HepG2 (cell line): ENCODE data around the gene SMIM41. TPM values are rescaled to one million over a fixed set of nuclear protein-coding genes. Genes with fewer than 3 reads are reported as not detected.

ENCODE experiments used
- ATAC-seq: fragments of 200-7000 bp; cut with Tn5 transposase; 3 replicates; pipeline ENCODE4 v1.9.1; 2020; ENCODE audit warnings: mild to moderate bottlenecking, moderate library complexity
- BruUV-seq: library from RNA; stranded (reverse); fragments of 400-500 nt; replicated peaks from 2 replicates; lab custom pipeline; 2021; lab: Mats Ljungman, UMichigan
- CTCF ChIA-PET: fragments of 300-600 bp; formaldehyde crosslinking; extraction: SDS; loops from one replicate; lab custom pipeline; 2021; ENCODE audit warnings: low total read pairs, inconsistent platforms, low intra/inter-chr PET ratio; lab: Yijun Ruan, JAX
- POLR2A ChIA-PET: fragments of 350-600 bp; sonication (Branson Sonifier 250); formaldehyde crosslinking; loops from one replicate; lab custom pipeline; 2020; ENCODE audit warnings: antibody characterized with exemption, inconsistent platforms; lab: Yijun Ruan, JAX
- DNase-seq: peaks from one replicate; pipeline ENCODE4 v3.0.0-alpha.2; 2015; ENCODE audit warnings: low spot score
- FAIRE-seq: peaks from 3 replicates; lab custom pipeline; 2011; peaks lifted over from hg19 to GRCh38; lab: Jason Lieb, UNC
- H2AFZ ChIP-seq: one replicate; pipeline ENCODE4 v1.6.1; 2011; ENCODE audit warnings: low read length, inconsistent platforms
- H3K27ac ChIP-seq: fragments of 300-600 bp; 3 replicates; pipeline ENCODE4 v1.8.0; 2011; ENCODE audit warnings: mixed run types, mild to moderate bottlenecking, mixed read lengths, low read length, inconsistent platforms; ENCODE audit not compliant: insufficient read depth; ENCODE audit errors: extremely low read length
- H3K27me3 ChIP-seq, 2 experiments: fragments of 200-600 bp in 1 of 2; 2 replicates in 1 of 2; 3 replicates in 1 of 2; pipeline versions ENCODE4 v1.6.0 to v1.8.0; 2011; ENCODE audit warnings: low read length in 2 of 2, mild to moderate bottlenecking in 2 of 2, moderate library complexity in 2 of 2, inconsistent platforms in 1 of 2; ENCODE audit not compliant: insufficient read depth in 2 of 2, control insufficient read depth in 1 of 2
- H3K36me3 ChIP-seq, 2 experiments: fragments of 200-600 bp in 1 of 2; replicated peaks in 1 of 2; 2 replicates in 1 of 2; 3 replicates in 1 of 2; pipeline versions ENCODE4 v1.5.1 to v1.8.0; 2011; ENCODE audit warnings: low read length in 2 of 2, inconsistent platforms in 1 of 2; ENCODE audit not compliant: insufficient read depth in 2 of 2, control insufficient read depth in 1 of 2
- H3K4me1 ChIP-seq: 2 replicates; pipeline ENCODE4 v1.5.1; 2012; ENCODE audit warnings: low read length, inconsistent platforms; ENCODE audit not compliant: insufficient read depth
- H3K4me2 ChIP-seq: 2 replicates; pipeline ENCODE4 v1.6.0; 2011; ENCODE audit warnings: low read depth, low read length, inconsistent platforms
- H3K4me3 ChIP-seq, 3 experiments: fragments of 200-600 bp in 1 of 3; sonication (generic), shearing (Covaris generic) in 1 of 3; replicated peaks in 1 of 3; 2 replicates each; pipeline ENCODE4 v1.5.1; 2011 to 2016; ENCODE audit warnings: low read length in 3 of 3, inconsistent platforms in 2 of 3, low read depth in 2 of 3, mild to moderate bottlenecking in 2 of 3, control low read depth in 1 of 3, mixed read lengths in 1 of 3; ENCODE audit not compliant: insufficient read depth in 1 of 3
- H3K79me2 ChIP-seq: one replicate; pipeline ENCODE4 v1.6.1; 2011; ENCODE audit warnings: low read length, inconsistent platforms; ENCODE audit not compliant: insufficient read depth
- H3K9ac ChIP-seq: 2 replicates; pipeline ENCODE4 v1.6.0; 2011; ENCODE audit warnings: mild to moderate bottlenecking, low read depth, low read length, inconsistent platforms; ENCODE audit not compliant: insufficient read depth
- H3K9me3 ChIP-seq: 2 replicates; pipeline ENCODE4 v1.5.1; 2012; ENCODE audit warnings: mild to moderate bottlenecking, low read length
- H4K20me1 ChIP-seq: 2 replicates; pipeline ENCODE4 v1.6.0; 2011; ENCODE audit warnings: inconsistent platforms, mild to moderate bottlenecking, low read length, moderate library complexity; ENCODE audit not compliant: insufficient read depth
- CC2D1A ChIP-seq: sonication (generic); formaldehyde crosslinking; IDR thresholded peaks from 2 replicates; pipeline ENCODE4 v1.8.1; 2023; ENCODE audit warnings: mild to moderate bottlenecking, missing genetic modification reagents
- JDP2 ChIP-seq: sonication (generic); formaldehyde crosslinking; IDR thresholded peaks from 2 replicates; pipeline ENCODE4 v1.8.1; 2022; ENCODE audit warnings: missing genetic modification reagents, borderline replicate concordance
- RAD21 ChIP-seq: fragments of 450-650 bp; formaldehyde crosslinking; IDR thresholded peaks from 2 replicates; pipeline ENCODE4 v1.5.0; 2020; ENCODE audit warnings: mild to moderate bottlenecking
- SMC3 ChIP-seq: IDR thresholded peaks from 2 replicates; pipeline ENCODE4 v1.6.1; 2011; ENCODE audit warnings: low read length, improper control_type of control experiment
- STAG1 ChIP-seq: sonication (generic); formaldehyde crosslinking; IDR thresholded peaks from 2 replicates; pipeline ENCODE4 v1.4.0; 2020; ENCODE audit warnings: missing genetic modification reagents
- TEAD3 ChIP-seq: optimal IDR thresholded peaks from 2 replicates; pipeline ENCODE3; 2016; ENCODE audit warnings: borderline replicate concordance
- XRCC5 ChIP-seq: fragments of 200-400 bp; formaldehyde crosslinking; optimal IDR thresholded peaks from 2 replicates; pipeline ENCODE3; 2017; ENCODE audit warnings: mild to moderate bottlenecking, low read length
- ZBTB1 ChIP-seq: sonication (generic); formaldehyde crosslinking; IDR thresholded peaks from 2 replicates; pipeline ENCODE4 v1.4.0; 2020; ENCODE audit warnings: missing genetic modification reagents, borderline replicate concordance
- ZEB1 ChIP-seq: IDR thresholded peaks from 2 replicates; pipeline ENCODE4 v1.6.1; 2012; ENCODE audit warnings: mild to moderate bottlenecking, low read depth, inconsistent platforms; ENCODE audit not compliant: insufficient replicate concordance
- ZNF143 ChIP-seq: sonication (generic); formaldehyde crosslinking; IDR thresholded peaks from 2 replicates; pipeline ENCODE4 v1.4.0; 2020; ENCODE audit warnings: missing genetic modification reagents
- WGBS: methylation state at CpG from one replicate; pipeline ENCODE4 v1.1.6; 2017; ENCODE audit warnings: low lambda C conversion rate; 5-methylcytosine and 5-hydroxymethylcytosine counted together
- in situ Hi-C: cut with HindIII; loops from 2 replicates; pipeline ENCODE4 v1.10.0; 2017; ENCODE audit warnings: low pct_unique_long_range_greater_than_20kb; ENCODE audit not compliant: extremely low pct_ligation_motif_present
- intact Hi-C: fragments of 100-400 bp; cut with micrococcal nuclease; formaldehyde crosslinking; loops from one replicate; pipeline ENCODE4 v1.10.0; 2022; ENCODE audit not compliant: unreplicated experiment
- polyA plus RNA-seq, 8 experiments: library from polyadenylated mRNA; depleted of rRNA in 3 of 8; stranded (reverse) in 7 of 8; unstranded in 1 of 8; fragments of >200 nt; fragmentation: Illumina TruSeq in 4 of 8; extraction: Trizol in 4 of 8; gene quantifications; 2 replicates each; pipeline versions ENCODE4 v1.2.1 to v1.2.3, GENCODE V29; 2011 to 2016; ENCODE audit warnings: low read depth in 4 of 8, missing spikeins in 1 of 8, mixed read lengths in 1 of 8; ENCODE audit not compliant: insufficient read depth in 1 of 8
- total RNA-seq, 5 experiments: library from RNA; depleted of rRNA; stranded (reverse); fragments of >200 nt; fragmentation: Illumina TruSeq; extraction: Trizol; gene quantifications; 2 replicates each; pipeline ENCODE4 v1.2.3, GENCODE V29; 2016; ENCODE audit warnings: low read depth in 1 of 5
- TF ChIP-seq, protein P1 (sequence below): sonication (generic); formaldehyde crosslinking; conservative IDR thresholded peaks from 2 replicates; pipeline ENCODE4 v1.4.0; 2020; ENCODE audit warnings: missing genetic modification reagents
- TF ChIP-seq, protein P2 (sequence below): sonication (generic); formaldehyde crosslinking; IDR thresholded peaks from 2 replicates; pipeline ENCODE4 v1.4.0; 2020; ENCODE audit warnings: missing genetic modification reagents, borderline replicate concordance
- TF ChIP-seq, protein P3 (sequence below): sonication (generic); formaldehyde crosslinking; IDR thresholded peaks from 2 replicates; pipeline ENCODE4 v1.5.0; 2020; ENCODE audit warnings: mild to moderate bottlenecking, missing genetic modification reagents, moderate library complexity
- TF ChIP-seq, protein P4 (sequence below): sonication (generic); formaldehyde crosslinking; IDR thresholded peaks from 2 replicates; pipeline ENCODE4 v1.5.0; 2020; ENCODE audit warnings: mild to moderate bottlenecking, missing genetic modification reagents

The SMIM41 gene
- total and polyA plus RNA-seq, 2 of the 13 experiments (the other 11 are each of a cell fraction or from before 2014, with no cell fraction given): not detected

DNA sequence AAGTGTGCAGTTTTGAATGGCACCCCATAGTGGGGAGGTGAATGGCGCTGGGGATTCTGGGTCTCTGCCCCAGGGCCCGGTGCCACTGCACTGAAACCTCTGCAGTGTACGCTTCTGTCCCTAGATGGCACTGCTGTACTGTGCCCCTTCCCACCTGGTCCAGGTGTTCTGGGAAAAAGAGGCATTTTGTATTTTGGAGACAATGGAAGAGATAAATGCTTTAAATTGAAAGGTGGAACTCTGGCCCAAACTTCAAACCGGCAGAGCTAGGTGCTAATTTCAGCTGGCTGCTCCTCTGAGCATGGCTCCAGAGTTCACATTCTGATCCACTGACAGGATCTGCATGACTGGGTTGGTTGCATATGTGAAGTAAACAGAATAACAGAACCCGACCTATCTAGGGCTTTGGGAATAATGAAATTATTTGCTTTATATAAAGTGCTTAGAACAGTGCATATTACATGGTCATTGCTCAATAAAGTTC is 60.1 kb downstream of the SMIM41 start:
- ChIA-PET CTCF (interaction anchor here (1.1 to 1.8 kb wide), 3 partner anchors 74 to 740 kb away, joined by 4 to 17 read pairs (median 8); no protein-coding TSS in a partner anchor), POLR2A (no interaction called here)
- no peaks in the 10 kb centered on the region for H3K9me3 ChIP-seq
- H3K9ac ChIP-seq: no peak overlapping the region
- DNase-seq (no peak), FAIRE-seq (peak; percentile 55), ATAC-seq (peak; percentile 89)
- H3K4me3 ChIP-seq: no peak overlapping the region
- 6% methylated on average over 3 of the region's 5 CpGs for WGBS
- no peak overlapping the region for H3K4me2 ChIP-seq
- H3K4me1 ChIP-seq: no peaks in the 10 kb centered on the region
- no peak overlapping the region for H2AFZ ChIP-seq
- BruUV-seq: no TSS peak
- in situ Hi-C loops (loop anchor here (25.0 kb wide), 2 partner anchors 398 to 848 kb away; no protein-coding TSS in a partner anchor), intact Hi-C loops (no loop called here)
- no peaks in the 10 kb centered on the region for H3K79me2 ChIP-seq
- H3K27me3 ChIP-seq: peaks cover 2 to 32% of the 10 kb centered on the region in 2 experiments; a peak in 3 of 5 replicates
- no peaks in the 10 kb centered on the region for H4K20me1 ChIP-seq
- H3K36me3 ChIP-seq: no peaks in the 10 kb centered on the region
- H3K27ac ChIP-seq: no peak overlapping the region
- TF ChIP-seq, protein P1, sequence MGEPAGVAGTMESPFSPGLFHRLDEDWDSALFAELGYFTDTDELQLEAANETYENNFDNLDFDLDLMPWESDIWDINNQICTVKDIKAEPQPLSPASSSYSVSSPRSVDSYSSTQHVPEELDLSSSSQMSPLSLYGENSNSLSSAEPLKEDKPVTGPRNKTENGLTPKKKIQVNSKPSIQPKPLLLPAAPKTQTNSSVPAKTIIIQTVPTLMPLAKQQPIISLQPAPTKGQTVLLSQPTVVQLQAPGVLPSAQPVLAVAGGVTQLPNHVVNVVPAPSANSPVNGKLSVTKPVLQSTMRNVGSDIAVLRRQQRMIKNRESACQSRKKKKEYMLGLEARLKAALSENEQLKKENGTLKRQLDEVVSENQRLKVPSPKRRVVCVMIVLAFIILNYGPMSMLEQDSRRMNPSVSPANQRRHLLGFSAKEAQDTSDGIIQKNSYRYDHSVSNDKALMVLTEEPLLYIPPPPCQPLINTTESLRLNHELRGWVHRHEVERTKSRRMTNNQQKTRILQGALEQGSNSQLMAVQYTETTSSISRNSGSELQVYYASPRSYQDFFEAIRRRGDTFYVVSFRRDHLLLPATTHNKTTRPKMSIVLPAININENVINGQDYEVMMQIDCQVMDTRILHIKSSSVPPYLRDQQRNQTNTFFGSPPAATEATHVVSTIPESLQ (CRISPR knock-in tag): no peak
- TF ChIP-seq ZNF143 (CRISPR knock-in tag) (peak; percentile 77), ZEB1 (peak; percentile 45), CC2D1A (CRISPR knock-in tag) (no peak), SMC3 (peak; percentile 22; the same call in 1 of the 2 replicates), STAG1 (CRISPR knock-in tag) (peak; percentile 60), XRCC5 (peak; percentile 52), RAD21 (CRISPR knock-in tag) (peak; percentile 27; the same call in 1 of the 2 replicates), TEAD3 (CRISPR knock-in tag) (peak; percentile 25), JDP2 (no peak), ZBTB1 (no peak)
- TF ChIP-seq, protein P2, sequence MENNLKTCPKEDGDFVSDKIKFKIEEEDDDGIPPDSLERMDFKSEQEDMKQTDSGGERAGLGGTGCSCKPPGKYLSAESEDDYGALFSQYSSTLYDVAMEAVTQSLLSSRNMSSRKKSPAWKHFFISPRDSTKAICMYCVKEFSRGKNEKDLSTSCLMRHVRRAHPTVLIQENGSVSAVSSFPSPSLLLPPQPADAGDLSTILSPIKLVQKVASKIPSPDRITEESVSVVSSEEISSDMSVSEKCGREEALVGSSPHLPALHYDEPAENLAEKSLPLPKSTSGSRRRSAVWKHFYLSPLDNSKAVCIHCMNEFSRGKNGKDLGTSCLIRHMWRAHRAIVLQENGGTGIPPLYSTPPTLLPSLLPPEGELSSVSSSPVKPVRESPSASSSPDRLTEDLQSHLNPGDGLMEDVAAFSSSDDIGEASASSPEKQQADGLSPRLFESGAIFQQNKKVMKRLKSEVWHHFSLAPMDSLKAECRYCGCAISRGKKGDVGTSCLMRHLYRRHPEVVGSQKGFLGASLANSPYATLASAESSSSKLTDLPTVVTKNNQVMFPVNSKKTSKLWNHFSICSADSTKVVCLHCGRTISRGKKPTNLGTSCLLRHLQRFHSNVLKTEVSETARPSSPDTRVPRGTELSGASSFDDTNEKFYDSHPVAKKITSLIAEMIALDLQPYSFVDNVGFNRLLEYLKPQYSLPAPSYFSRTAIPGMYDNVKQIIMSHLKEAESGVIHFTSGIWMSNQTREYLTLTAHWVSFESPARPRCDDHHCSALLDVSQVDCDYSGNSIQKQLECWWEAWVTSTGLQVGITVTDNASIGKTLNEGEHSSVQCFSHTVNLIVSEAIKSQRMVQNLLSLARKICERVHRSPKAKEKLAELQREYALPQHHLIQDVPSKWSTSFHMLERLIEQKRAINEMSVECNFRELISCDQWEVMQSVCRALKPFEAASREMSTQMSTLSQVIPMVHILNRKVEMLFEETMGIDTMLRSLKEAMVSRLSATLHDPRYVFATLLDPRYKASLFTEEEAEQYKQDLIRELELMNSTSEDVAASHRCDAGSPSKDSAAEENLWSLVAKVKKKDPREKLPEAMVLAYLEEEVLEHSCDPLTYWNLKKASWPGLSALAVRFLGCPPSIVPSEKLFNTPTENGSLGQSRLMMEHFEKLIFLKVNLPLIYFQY (CRISPR knock-in tag): no peak
- TF ChIP-seq, protein P3, sequence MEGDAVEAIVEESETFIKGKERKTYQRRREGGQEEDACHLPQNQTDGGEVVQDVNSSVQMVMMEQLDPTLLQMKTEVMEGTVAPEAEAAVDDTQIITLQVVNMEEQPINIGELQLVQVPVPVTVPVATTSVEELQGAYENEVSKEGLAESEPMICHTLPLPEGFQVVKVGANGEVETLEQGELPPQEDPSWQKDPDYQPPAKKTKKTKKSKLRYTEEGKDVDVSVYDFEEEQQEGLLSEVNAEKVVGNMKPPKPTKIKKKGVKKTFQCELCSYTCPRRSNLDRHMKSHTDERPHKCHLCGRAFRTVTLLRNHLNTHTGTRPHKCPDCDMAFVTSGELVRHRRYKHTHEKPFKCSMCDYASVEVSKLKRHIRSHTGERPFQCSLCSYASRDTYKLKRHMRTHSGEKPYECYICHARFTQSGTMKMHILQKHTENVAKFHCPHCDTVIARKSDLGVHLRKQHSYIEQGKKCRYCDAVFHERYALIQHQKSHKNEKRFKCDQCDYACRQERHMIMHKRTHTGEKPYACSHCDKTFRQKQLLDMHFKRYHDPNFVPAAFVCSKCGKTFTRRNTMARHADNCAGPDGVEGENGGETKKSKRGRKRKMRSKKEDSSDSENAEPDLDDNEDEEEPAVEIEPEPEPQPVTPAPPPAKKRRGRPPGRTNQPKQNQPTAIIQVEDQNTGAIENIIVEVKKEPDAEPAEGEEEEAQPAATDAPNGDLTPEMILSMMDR (CRISPR knock-in tag): peak; percentile 80
- TF ChIP-seq, protein P4, sequence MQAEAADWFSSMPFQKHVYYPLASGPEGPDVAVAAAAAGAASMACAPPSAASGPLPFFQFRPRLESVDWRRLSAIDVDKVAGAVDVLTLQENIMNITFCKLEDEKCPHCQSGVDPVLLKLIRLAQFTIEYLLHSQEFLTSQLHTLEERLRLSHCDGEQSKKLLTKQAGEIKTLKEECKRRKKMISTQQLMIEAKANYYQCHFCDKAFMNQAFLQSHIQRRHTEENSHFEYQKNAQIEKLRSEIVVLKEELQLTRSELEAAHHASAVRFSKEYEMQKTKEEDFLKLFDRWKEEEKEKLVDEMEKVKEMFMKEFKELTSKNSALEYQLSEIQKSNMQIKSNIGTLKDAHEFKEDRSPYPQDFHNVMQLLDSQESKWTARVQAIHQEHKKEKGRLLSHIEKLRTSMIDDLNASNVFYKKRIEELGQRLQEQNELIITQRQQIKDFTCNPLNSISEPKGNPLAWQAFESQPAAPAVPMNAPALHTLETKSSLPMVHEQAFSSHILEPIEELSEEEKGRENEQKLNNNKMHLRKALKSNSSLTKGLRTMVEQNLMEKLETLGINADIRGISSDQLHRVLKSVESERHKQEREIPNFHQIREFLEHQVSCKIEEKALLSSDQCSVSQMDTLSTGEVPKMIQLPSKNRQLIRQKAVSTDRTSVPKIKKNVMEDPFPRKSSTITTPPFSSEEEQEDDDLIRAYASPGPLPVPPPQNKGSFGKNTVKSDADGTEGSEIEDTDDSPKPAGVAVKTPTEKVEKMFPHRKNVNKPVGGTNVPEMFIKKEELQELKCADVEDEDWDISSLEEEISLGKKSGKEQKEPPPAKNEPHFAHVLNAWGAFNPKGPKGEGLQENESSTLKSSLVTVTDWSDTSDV (CRISPR knock-in tag): no peak
